GM20431 (cell line): ENCODE results near the gene COL11A1.
"Not testable (repeated sequence)": the region's sequence is repeated elsewhere in the genome, so short reads cannot be mapped to it uniquely, and the experiment has no call there.

Experiments used
- in situ Hi-C: fragments of 300-500 bp; cut with MseI, MboI; formaldehyde crosslinking; loops from one replicate; pipeline ENCODE4 v1.15.0; 2020; ENCODE audit warnings: low sequenced_read_pairs; ENCODE audit not compliant: unreplicated experiment

COL11A1 gene

GRCh38 chr1:103108376-103109150 lies at the start of gene COL11A1:
Gene COL11A1, minus strand, starts transcription at chr1:103108522. Its CDS starts 344 bp downstream, at chr1:103108178.
- in situ Hi-C loops: loop anchor here (25.0 kb wide), 1 partner anchor 354 kb away; no protein-coding TSS in a partner anchor

- in situ Hi-C loops: no loop called here
Measured at GRCh38 chr1:103156966-103157365, 48.6 kb upstream of the COL11A1 start.

- in situ Hi-C loops: no loop called here
Measured at GRCh38 chr1:103146166-103146565, 37.8 kb upstream of the COL11A1 start.

DNA sequence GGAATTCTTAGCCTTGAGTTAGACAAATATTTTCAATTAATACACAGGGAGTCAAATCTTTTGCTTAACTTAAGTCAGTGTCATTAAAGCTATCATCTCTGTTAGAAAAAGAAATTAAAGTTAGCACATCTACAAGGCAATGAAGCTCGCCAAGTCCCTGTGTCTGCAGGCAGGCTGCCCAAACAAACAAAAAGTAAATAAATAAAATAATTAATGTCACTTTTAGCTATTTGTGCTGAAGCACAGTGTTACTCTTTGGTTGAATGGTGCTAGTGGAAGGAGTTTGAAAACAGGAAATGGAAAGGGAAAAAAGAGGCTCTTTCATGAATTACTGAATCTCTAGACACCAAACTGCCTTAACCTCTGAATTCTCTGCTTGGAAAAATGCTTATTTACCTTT lies 37.1 kb upstream of the COL11A1 start:
- in situ Hi-C loops: no loop called here

- in situ Hi-C loops: no loop called here
Measured at GRCh38 chr1:103144681-103145080, 36.4 kb upstream of the COL11A1 start.

DNA sequence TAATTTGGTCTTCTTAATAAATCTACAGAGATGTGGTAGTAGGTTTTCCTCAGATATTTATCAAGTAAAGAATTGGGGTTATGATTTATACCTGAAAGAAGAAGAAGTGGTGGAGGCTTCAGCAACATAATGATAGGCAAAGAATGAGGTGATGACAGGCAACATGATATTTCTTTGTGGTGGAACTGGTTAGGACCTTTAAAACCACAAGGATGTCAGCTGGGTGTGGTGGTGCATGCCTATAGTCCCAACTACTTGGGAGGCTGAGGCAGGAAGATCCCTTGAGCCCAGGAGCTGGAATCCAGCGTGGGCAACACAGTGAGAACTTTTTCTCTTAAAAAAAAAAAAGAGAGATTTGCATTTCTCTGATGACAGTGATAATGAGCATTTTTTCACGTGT lies 34.1 kb upstream of the COL11A1 start:
- in situ Hi-C loops: no loop called here

DNA sequence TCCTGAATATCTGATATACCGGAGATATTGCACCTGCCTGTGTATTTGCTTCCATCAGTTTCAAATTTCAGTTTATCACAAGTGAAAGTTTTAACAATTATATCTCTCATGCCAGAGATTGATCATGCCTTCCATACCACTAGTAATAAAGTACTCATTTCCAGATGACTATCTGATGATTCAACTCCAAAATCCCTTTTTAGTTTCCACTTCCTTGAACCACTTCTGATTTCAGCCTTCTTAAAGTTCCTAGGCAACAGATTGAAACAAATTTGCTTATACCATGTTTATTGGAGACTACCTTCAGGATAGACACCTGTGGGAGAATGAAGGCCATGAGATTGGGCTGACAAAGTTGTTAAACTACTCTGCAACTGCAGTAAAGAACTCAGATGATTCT lies 21.5 kb upstream of the COL11A1 start:
- in situ Hi-C loops: no loop called here

DNA sequence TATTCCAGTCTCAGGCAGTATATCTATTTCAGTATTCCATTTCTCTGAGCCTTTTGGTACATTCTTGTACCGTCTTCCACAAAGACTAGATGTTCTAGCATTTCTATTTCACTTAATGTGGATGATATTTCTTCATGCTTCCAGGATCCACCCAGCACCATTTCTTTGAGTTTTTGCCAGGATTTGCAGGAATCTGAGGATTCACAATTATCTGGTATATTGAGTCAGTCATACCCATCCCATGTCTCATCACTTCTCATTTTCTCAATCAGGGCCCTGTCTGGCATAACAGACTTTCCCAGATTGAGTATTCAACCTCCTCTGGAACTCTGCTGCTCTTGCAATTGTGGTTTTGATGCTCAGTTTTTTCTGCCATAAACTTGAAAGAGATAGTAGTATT lies 20.9 kb upstream of the COL11A1 start:
- in situ Hi-C loops: no loop called here

DNA sequence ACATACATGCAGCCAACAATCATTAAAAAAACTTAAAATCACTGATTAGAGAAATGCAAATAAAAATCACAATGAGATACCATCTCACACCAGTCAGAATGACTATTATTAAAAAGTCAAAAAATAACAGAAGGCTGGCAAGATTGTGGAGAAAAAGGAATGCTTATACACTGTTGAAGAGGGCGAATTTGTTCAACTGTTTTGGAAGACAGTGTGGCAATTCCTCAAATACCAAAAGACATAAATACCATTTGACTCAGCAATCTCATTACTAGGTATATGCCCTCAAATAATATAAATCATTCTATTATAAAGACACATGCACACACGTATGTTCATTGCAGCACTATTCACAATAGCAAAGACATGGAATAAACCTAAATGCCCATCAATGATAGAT lies 19.9 kb upstream of the COL11A1 start:
- in situ Hi-C loops: not testable (repeated sequence)

DNA sequence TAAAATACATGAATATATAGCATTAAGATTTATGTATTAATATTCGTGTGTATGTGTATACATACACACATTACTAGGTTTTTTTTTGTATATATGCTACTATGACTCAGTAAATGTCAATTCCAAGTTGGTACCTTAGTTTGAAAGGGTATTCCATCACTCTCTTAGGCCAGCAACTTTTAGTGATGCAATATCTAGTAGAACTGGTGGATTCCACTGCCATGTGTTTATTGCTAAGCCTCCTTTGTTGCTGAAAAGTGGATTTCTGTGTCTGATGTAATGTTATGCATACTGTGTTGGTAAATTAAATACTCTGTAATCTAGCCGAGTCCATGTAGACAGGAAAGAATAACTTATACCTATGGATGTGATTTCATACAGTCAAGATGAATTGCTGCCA lies 16.9 kb upstream of the COL11A1 start:
- in situ Hi-C loops: no loop called here

GRCh38 chr1:103122983-103123720 lies 14.8 kb upstream of the COL11A1 start:
- in situ Hi-C loops: loop anchor here (25.0 kb wide), 1 partner anchor 339 kb away; no protein-coding TSS in a partner anchor

- in situ Hi-C loops: loop anchor here (25.0 kb wide), 1 partner anchor 341 kb away; no protein-coding TSS in a partner anchor
Measured at GRCh38 chr1:103120981-103121380, 12.7 kb upstream of the COL11A1 start.

DNA sequence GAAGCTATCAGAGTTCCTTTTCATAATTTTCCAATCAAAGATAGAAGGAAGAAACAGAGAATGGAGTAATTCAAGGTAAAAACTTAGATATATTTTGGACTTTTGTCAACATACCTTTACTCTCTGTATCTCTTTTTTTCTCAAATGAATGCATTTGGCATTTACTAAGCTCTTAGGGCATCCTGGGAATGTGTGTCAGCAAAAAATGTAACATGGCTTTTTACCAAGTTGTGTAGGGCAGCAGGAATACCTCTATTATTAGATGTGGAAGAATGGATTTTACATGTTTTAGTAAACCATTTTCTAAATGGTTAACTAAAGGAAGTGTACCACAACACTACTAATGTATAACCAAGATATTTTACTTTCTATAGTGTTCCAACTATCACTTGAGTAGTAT lies 4.2 kb upstream of the COL11A1 start:
- in situ Hi-C loops: loop anchor here (25.0 kb wide), 1 partner anchor 350 kb away; no protein-coding TSS in a partner anchor

DNA sequence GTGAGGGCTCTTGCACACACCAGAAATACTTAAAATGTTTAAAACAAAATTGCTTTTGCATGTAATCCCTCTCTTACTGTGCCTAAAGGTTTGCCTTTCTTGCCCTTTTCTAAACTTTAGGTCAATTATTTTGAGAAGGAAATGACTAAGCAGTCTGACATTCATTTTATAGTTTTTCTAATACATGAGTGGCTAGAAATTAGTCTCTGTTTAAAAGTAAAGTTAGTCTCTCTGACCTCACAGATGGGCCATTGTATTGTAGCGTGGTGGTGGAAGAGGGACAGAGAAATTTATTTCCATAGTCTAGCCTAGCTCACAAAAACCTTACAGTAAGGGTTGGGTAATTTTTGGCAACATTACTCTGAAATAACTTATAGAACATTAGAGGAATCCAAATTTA lies 3.6 kb upstream of the COL11A1 start:
- in situ Hi-C loops: loop anchor here (25.0 kb wide), 1 partner anchor 350 kb away; no protein-coding TSS in a partner anchor

DNA sequence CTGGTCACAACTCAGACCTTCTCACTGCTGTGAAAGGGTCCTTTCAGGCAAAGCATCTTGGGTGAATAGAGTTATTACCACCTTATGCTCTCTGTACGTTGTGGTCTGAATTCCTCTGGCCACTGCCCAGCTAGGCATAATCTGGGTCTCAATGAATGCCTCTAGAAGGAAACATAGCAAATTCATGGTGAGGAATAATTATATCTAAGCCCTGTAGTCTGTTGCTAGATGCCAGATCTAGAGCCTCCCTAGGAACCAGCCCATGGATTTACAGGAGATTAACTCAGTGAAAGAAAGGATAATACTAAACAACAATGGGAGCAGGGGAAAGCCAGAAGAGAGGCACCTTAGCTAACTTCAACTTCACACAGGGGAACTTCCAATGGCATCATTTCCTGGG lies 2.4 kb upstream of the COL11A1 start:
- in situ Hi-C loops: loop anchor here (25.0 kb wide), 1 partner anchor 352 kb away; no protein-coding TSS in a partner anchor

DNA sequence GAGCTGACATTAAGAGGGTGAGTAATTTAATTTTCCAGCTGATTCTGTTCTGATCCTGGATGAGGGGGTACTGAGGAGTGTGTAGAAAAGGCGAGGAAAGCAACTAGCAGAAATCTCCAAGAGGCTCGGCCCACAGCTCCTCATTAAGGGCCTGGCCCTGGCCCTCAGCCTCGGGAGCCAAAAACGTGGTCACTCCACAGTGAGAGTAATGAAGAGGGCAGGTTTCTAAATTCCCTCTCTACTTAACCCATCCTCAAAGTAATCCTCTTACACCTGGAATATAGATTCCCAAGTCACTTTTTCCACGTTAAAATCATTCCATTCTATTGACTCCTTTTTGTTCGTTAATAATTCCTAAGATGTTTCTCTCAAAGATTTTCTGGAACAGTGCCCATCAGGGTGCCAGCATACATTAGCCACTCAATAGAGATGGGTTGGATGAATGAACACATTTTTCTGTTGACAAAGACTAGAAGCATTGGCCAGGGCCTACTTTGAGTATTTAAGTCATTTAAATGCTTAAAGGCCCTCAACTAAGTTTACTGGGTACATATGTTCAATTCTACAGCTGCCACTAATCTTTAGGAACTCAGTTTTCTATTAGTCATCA lies 1.1 kb upstream of the COL11A1 start:
- in situ Hi-C loops: loop anchor here (25.0 kb wide), 1 partner anchor 353 kb away; no protein-coding TSS in a partner anchor

DNA sequence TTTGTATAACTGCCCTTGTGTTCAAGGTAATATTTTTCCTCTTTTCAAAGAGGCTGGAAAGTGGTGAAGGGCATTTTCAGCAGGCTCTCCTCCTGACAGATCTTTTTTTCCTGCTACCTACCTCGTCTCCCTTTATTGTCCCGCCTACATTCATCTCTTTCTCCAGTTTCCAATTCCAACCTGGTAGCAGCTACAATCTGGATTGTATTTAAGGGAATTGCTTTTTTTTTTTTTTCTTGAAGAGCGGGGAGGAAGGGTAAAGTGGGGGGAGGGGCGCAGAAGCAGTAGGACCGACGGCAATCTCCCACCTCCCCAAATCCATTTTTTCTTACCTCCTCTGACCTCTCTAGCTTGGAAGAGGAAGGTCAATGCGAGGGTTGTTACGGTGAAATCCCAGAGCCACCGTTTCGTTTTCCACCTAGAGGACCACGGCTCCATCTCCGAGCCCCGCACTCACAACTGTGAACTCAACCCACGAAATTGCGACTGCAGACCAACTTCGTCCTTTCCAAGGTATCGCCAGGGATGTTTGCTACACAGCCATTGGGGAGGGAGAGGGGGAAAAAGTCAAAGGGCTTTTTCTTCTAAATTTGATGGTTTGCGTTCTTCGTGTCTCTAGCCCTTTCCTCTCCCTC lies 464 bp downstream of the COL11A1 start:
- in situ Hi-C loops: loop anchor here (25.0 kb wide), 1 partner anchor 354 kb away; no protein-coding TSS in a partner anchor

GRCh38 chr1:103106426-103107341 lies 1.6 kb downstream of the COL11A1 start:
- in situ Hi-C loops: loop anchor here (25.0 kb wide), 1 partner anchor 356 kb away; no protein-coding TSS in a partner anchor

- in situ Hi-C loops: loop anchor here (25.0 kb wide), 1 partner anchor 361 kb away; no protein-coding TSS in a partner anchor
Measured at GRCh38 chr1:103101399-103101798, 6.9 kb downstream of the COL11A1 start.
